Liver (tissue), 9 donors: Measurements from ENCODE around the gene ACSF2. TPM values are rescaled to one million over a fixed set of nuclear protein-coding genes. Genes with fewer than 3 reads are reported as not detected.

Experiments
- DNase-seq: peaks from one replicate; pipeline ENCODE4 v3.0.0-alpha.2; 2017; ENCODE audit warnings: low spot score
- H3K27ac ChIP-seq, 2 donors: one replicate each; pipeline ENCODE4 v1.7.0; 2013; ENCODE audit warnings: inconsistent platforms in 2 of 2, low read length in 2 of 2, control low read depth in 1 of 2, low read depth in 1 of 2, mild to moderate bottlenecking in 1 of 2
- H3K27me3 ChIP-seq, 4 donors: one replicate each; pipeline versions ENCODE4 v1.6.1 to v1.7.0; 2013; ENCODE audit warnings: low read length in 3 of 4, inconsistent platforms in 1 of 4, mild to moderate bottlenecking in 1 of 4, moderate library complexity in 1 of 4; ENCODE audit not compliant: control insufficient read depth in 4 of 4, insufficient read depth in 4 of 4
- H3K36me3 ChIP-seq, 4 donors: one replicate each; pipeline versions ENCODE4 v1.6.1 to v1.7.0; 2013; ENCODE audit warnings: low read length in 3 of 4, mild to moderate bottlenecking in 3 of 4, low read depth in 1 of 4, moderate library complexity in 1 of 4; ENCODE audit not compliant: control insufficient read depth in 4 of 4, insufficient read depth in 3 of 4
- H3K4me1 ChIP-seq, 4 donors: one replicate each; pipeline versions ENCODE4 v1.6.1 to v1.7.0; 2013; ENCODE audit warnings: low read length in 3 of 4, mild to moderate bottlenecking in 3 of 4, moderate library complexity in 1 of 4; ENCODE audit not compliant: control insufficient read depth in 4 of 4, insufficient read depth in 4 of 4
- H3K4me3 ChIP-seq, 3 donors: one replicate each; pipeline versions ENCODE4 v1.6.1 to v1.7.0; 2013; ENCODE audit warnings: low read length in 3 of 3, control low read depth in 1 of 3, low read depth in 1 of 3, mild to moderate bottlenecking in 1 of 3
- H3K9ac ChIP-seq, 2 donors: one replicate each; pipeline ENCODE4 v1.7.0; 2013; ENCODE audit warnings: low read length in 2 of 2, mild to moderate bottlenecking in 2 of 2, moderate library complexity in 2 of 2, control low read depth in 1 of 2, low read depth in 1 of 2
- H3K9me3 ChIP-seq, 4 donors: one replicate each; pipeline versions ENCODE4 v1.6.1 to v1.7.0; 2013; ENCODE audit warnings: low read length in 3 of 4; ENCODE audit not compliant: control insufficient read depth in 4 of 4
- ATF3 ChIP-seq: IDR thresholded peaks from 2 replicates; pipeline ENCODE4 v1.6.1; 2016; ENCODE audit warnings: antibody characterized with exemption
- CTCF ChIP-seq: fragments of 150-350 bp; IDR thresholded peaks from 2 replicates; pipeline ENCODE4 v1.5.1; 2017; ENCODE audit warnings: improper control_type of control experiment, low read depth, low read length; ENCODE audit not compliant: missing input control
- EGR1 ChIP-seq, 2 donors: IDR thresholded peaks; 2 replicates each; pipeline ENCODE4 v1.6.1; 2016 to 2018; ENCODE audit warnings: antibody characterized with exemption in 2 of 2, low read depth in 2 of 2
- FOXA2 ChIP-seq: IDR thresholded peaks from 2 replicates; pipeline ENCODE4 v1.6.1; 2016; ENCODE audit warnings: antibody characterized with exemption
- HNF4A ChIP-seq, 2 donors: conservative IDR thresholded peaks; 2 replicates each; pipeline ENCODE4 v1.6.1; 2016; ENCODE audit warnings: antibody characterized with exemption in 2 of 2, mild to moderate bottlenecking in 2 of 2
- HNF4G ChIP-seq: IDR thresholded peaks from 2 replicates; pipeline ENCODE4 v1.6.1; 2016; ENCODE audit warnings: antibody characterized with exemption
- JUND ChIP-seq, 2 donors: IDR thresholded peaks; 2 replicates each; pipeline ENCODE4 v1.6.1; 2016; ENCODE audit warnings: antibody characterized with exemption in 2 of 2
- MAX ChIP-seq: IDR thresholded peaks from 2 replicates; pipeline ENCODE4 v1.6.1; 2016; ENCODE audit warnings: antibody characterized with exemption
- NR2F2 ChIP-seq: IDR thresholded peaks from 2 replicates; pipeline ENCODE4 v1.6.1; 2016; ENCODE audit warnings: antibody characterized with exemption
- SP1 ChIP-seq: IDR thresholded peaks from 2 replicates; pipeline ENCODE4 v1.6.1; 2018; ENCODE audit warnings: antibody characterized with exemption, mild to moderate bottlenecking
- ZBTB33 ChIP-seq: IDR thresholded peaks from 2 replicates; pipeline ENCODE4 v1.6.1; 2016; ENCODE audit warnings: antibody characterized with exemption
- WGBS: extraction: QIAGEN DNeasy Blood & Tissue Kit; methylation state at CpG from one replicate; pipeline ENCODE4 v1.1.7; 2013; 5-methylcytosine and 5-hydroxymethylcytosine counted together
- polyA plus RNA-seq, 2 donors: library from polyadenylated mRNA; stranded (reverse) in 1 of 2; unstranded in 1 of 2; fragments of 200-250 nt in 1 of 2; fragments of >200 nt in 1 of 2; fragmentation: Nextera tagmentation in 1 of 2; extraction: Ambion mirVana in 1 of 2; gene quantifications; one replicate each; pipeline versions ENCODE4 v1.2.1 to v1.2.3, GENCODE V29; 2013 to 2015
- total RNA-seq, 2 donors: library from RNA; depleted of rRNA; stranded (reverse); fragments of >200 nt; gene quantifications; one replicate each; pipeline ENCODE4 v1.2.3, GENCODE V29; 2014
- donor health status: healthy.
- donor health status: healthy.
- donor health status: healthy.
- donor health status: healthy.
- donor health status: healthy.

ACSF2 gene
- total and polyA plus RNA-seq, 4 donors: 18.9 to 34.3 (median 21.1) TPM

GRCh38 chr17:50386510-50386909 lies 39.5 kb upstream of the ACSF2 start:
- no peak for TF ChIP-seq ATF3
- no peak for TF ChIP-seq SP1
- no peak for TF ChIP-seq MAX
- 71% methylated on average over 3 of the region's 3 CpGs for whole genome bisulfite sequencing

GRCh38 chr17:50388728-50389127 lies 37.3 kb upstream of the ACSF2 start:
- Histone ChIP-seq H3K4me1 (peaks cover 0 to 15% (median 6%) of the 10 kb centered on the region in 4 donors), H3K9me3 (no peaks in the 10 kb centered on the region), H3K4me3 (no peak overlapping the region), H3K36me3 (peaks cover 24 to 96% (median 79%) of the 10 kb centered on the region in 4 donors), H3K9ac (no peak overlapping the region), H3K27me3 (no peaks in the 10 kb centered on the region), H3K27ac (no peak overlapping the region)
- 97% methylated on average over 3 of the region's 3 CpGs for WGBS
- no peak for DNase-seq
- no peak for TF ChIP-seq SP1
- TF ChIP-seq HNF4G: no peak
- TF ChIP-seq CTCF: no peak
- no peak for TF ChIP-seq MAX
- no peak for TF ChIP-seq JUND (IDR thresholded peaks at IDR 0.05)
- no peak for TF ChIP-seq NR2F2
- TF ChIP-seq EGR1 (IDR thresholded peaks at IDR 0.05; ENCODE audit: low read depth in 2 of 2): no peak
- no peak for TF ChIP-seq ZBTB33

More at GRCh38 chr17:50386510-50386909, 39.5 kb upstream of the ACSF2 start:
- H3K4me3 ChIP-seq: no peak overlapping the region
- H3K9me3 ChIP-seq: no peaks in the 10 kb centered on the region
- no peaks in the 10 kb centered on the region for H3K4me1 ChIP-seq
- no peaks in the 10 kb centered on the region for H3K27me3 ChIP-seq
- peaks cover 16 to 96% (median 78%) of the 10 kb centered on the region in 4 donors for H3K36me3 ChIP-seq
- no peak overlapping the region for H3K27ac ChIP-seq
- H3K9ac ChIP-seq: no peak overlapping the region
- DNase-seq: no peak

GRCh38 chr17:50389534-50389933 lies 36.5 kb upstream of the ACSF2 start:
- H3K36me3 ChIP-seq: peaks cover 18 to 96% (median 80%) of the 10 kb centered on the region in 4 donors
- H3K4me1 ChIP-seq: peaks cover 0 to 15% (median 9%) of the 10 kb centered on the region in 4 donors
- no peaks in the 10 kb centered on the region for H3K27me3 ChIP-seq
- 98% methylated on average over 6 of the region's 6 CpGs for WGBS
- no peaks in the 10 kb centered on the region for H3K9me3 ChIP-seq
- H3K4me3 ChIP-seq: no peak overlapping the region
- H3K27ac ChIP-seq: no peak overlapping the region
- TF ChIP-seq SP1 (no peak), FOXA2 (no peak), HNF4A (conservative IDR thresholded peaks at IDR 0.05) (no peak), JUND (IDR thresholded peaks at IDR 0.05) (no peak)
- H3K9ac ChIP-seq: no peak overlapping the region
- DNase-seq: no peak
